ENCODE measurements around the gene TRAPPC3. TPM values are rescaled to one million over a fixed set of nuclear protein-coding genes. Genes with fewer than 3 reads are reported as not detected.
A peak's percentile ranks its signal among the peaks of the same experiment; 100 is the strongest.

TRAPPC3 gene
- total and polyA plus RNA-seq, 9 of the 15 experiments (the other 6 are each of a cell fraction or from before 2014, with no cell fraction given), result 20.6 to 141 (median 112) TPM

GRCh38 chr1:36157115-36157903 lies 8.0 kb upstream of the TRAPPC3 start (continued):
- no peak for TF ChIP-seq NFXL1 (CRISPR knock-in tag; IDR thresholded peaks at IDR 0.05)
- TF ChIP-seq ZNF184 (CRISPR knock-in tag; IDR thresholded peaks at IDR 0.05), result no peak
- no peak for TF ChIP-seq SMAD1 (IDR thresholded peaks at IDR 0.05; ENCODE audit: low read depth, low read length, partially characterized antibody)
- no peak for TF ChIP-seq ZBTB43 (CRISPR knock-in tag; IDR thresholded peaks at IDR 0.05)
- no peak for TF ChIP-seq ZNF24 (IDR thresholded peaks at IDR 0.05)
- no peak for TF ChIP-seq ZNF277 (CRISPR knock-in tag; IDR thresholded peaks at IDR 0.05; ENCODE audit: borderline replicate concordance)
- no peak for TF ChIP-seq ZNF76 (CRISPR knock-in tag; IDR thresholded peaks at IDR 0.05; ENCODE audit: borderline replicate concordance)
- TF ChIP-seq DMBX1 (CRISPR knock-in tag; IDR thresholded peaks at IDR 0.05; ENCODE audit: borderline replicate concordance), result no peak
- no peak for TF ChIP-seq LEF1 (IDR thresholded peaks at IDR 0.05)
- TF ChIP-seq ZBED1 (IDR thresholded peaks at IDR 0.05), result peak; percentile 13; the same call in 1 of the 2 replicates
- no peak for TF ChIP-seq ZNF282 (CRISPR knock-in tag; IDR thresholded peaks at IDR 0.05)
- no peak for TF ChIP-seq GATA2 (CRISPR knock-in tag; IDR thresholded peaks at IDR 0.05)
- TF ChIP-seq KDM4B (IDR thresholded peaks at IDR 0.05; ENCODE audit: borderline replicate concordance in 2 of 2, low read depth in 1 of 2), result no peak
- TF ChIP-seq DEAF1 (CRISPR knock-in tag; IDR thresholded peaks at IDR 0.05), result no peak
- TF ChIP-seq SRSF3 (IDR thresholded peaks at IDR 0.05; ENCODE audit: insufficient read depth, low read length), result no peak
- TF ChIP-seq DPF2 (IDR thresholded peaks at IDR 0.05), result peak; percentile 9; the same call in 1 of the 2 replicates
- no peak for TF ChIP-seq CREB3 (tag; conservative IDR thresholded peaks at IDR 0.05; ENCODE audit: low read depth)
- peak; percentile 12 for TF ChIP-seq HNRNPLL (IDR thresholded peaks at IDR 0.05; ENCODE audit: low read depth, low read length, poor library complexity, severe bottlenecking)
- TF ChIP-seq PRDM10 (IDR thresholded peaks at IDR 0.05; ENCODE audit: partially characterized antibody), result no peak

Data from K562 (cell line).